ENCODE measurements around the gene ARHGAP25. TPM values are rescaled to one million over a fixed set of nuclear protein-coding genes. Genes with fewer than 3 reads are reported as not detected.

The ARHGAP25 gene
- total and polyA plus RNA-seq, 10 of the 15 experiments (the other 5 are each of a cell fraction or from before 2014, with no cell fraction given) = 0.15 to 1.0 (median 0.46) TPM

DNA sequence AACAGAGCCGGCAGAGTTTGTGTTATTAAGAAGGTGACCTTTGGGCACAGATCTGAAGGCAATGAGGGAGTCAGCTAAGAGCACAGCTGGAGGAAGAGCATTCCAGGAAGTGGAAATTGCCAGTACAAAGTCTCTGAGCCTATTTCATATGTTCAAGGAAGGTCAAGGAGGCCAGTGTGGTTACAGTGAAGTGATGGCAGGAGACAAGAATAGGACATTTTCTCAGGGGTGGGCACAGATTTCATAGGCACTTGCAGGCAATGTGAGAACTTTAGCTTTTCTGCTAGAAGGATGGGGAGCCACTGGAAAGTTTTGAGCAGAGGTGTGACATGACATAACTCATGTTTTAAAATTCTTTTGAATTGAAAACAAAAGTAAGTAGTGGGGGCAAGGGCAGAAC lies 50.3 kb downstream of the ARHGAP25 start (continued):
- no peak for TF ChIP-seq E4F1 (IDR thresholded peaks at IDR 0.05; ENCODE audit: borderline replicate concordance, partially characterized antibody)
- no peak for TF ChIP-seq TCF12 (IDR thresholded peaks at IDR 0.05; ENCODE audit: low read depth, low read length)
- TF ChIP-seq PBX3 (IDR thresholded peaks at IDR 0.05; ENCODE audit: insufficient replicate concordance, low read depth, low read length) = no peak

DNA sequence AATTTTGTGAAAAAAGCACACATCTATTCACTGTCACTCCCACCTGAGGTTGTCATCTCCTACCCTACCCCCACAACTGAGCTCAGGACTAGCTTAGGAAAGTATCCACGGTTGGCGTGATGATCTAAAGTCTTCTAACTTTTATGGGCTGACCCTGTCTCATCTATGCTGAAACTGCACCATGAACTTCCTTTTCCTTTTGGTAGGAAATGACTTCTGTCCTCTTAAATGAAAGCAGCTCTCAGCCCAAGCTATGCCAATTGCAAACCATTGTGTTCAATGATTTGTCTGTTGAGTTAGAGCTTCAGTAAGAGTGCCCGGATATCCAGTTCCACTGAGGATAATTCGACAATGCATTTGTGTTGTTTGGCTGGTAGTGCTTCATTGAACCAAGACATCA lies 52.7 kb downstream of the ARHGAP25 start:
- no peaks in the 10 kb centered on the region for H3K36me3 ChIP-seq (ENCODE audit: control insufficient read depth in 2 of 2, insufficient read depth in 2 of 2, low read length in 1 of 2)
- H3K4me3 ChIP-seq = no peak overlapping the region
- ATAC-seq = no peak
- POLR2A ChIA-PET = no interaction called here
- CTCF ChIA-PET = interaction anchor here (2.6 kb wide), 1 partner anchor 11 kb away, joined by 6 read pairs; no protein-coding TSS in a partner anchor
- H3K27ac ChIP-seq (ENCODE audit: control insufficient read depth, insufficient read depth) = no peak overlapping the region
- 58% methylated on average over 4 of the region's 4 CpGs for WGBS (ENCODE audit: insufficient coverage, insufficient replicate concordance, low lambda C conversion rate, missing lambda C conversion rate)
- no peak for FAIRE-seq
- H3K9ac ChIP-seq (ENCODE audit: control insufficient read depth, insufficient read depth, low read length) = no peak overlapping the region
- RAD21 ChIA-PET (ENCODE audit: unreplicated experiment) = no interaction called here
- no peak overlapping the region for H3K4me2 ChIP-seq (ENCODE audit: control insufficient read depth, insufficient read depth)
- BruUV-seq (replicated peaks) = no TSS peak
- H3K79me2 ChIP-seq (ENCODE audit: control insufficient read depth, insufficient read depth, low read length) = no peaks in the 10 kb centered on the region
- peaks cover 6 to 7% of the 10 kb centered on the region in 2 experiments for H3K27me3 ChIP-seq (replicated peaks in 1 of 2; ENCODE audit: control insufficient read depth in 2 of 2, insufficient read depth in 2 of 2, low read length in 1 of 2)
- H3K9me3 ChIP-seq (replicated peaks; ENCODE audit: control insufficient read depth, insufficient read depth, low read length) = peaks cover 3% of the 10 kb centered on the region; the same call in 2 of the 3 replicates
- H2AFZ ChIP-seq (ENCODE audit: control insufficient read depth, low read depth, low read length) = no peak overlapping the region
- in situ Hi-C loops (cut with MboI) = no loop called here
- intact Hi-C loops (cut with micrococcal nuclease; ENCODE audit: unreplicated experiment) = no loop called here
- H4K20me1 ChIP-seq (ENCODE audit: control insufficient read depth, insufficient read depth) = no peaks in the 10 kb centered on the region
- SMC1A ChIA-PET (ENCODE audit: uncharacterized antibody, unreplicated experiment) = interaction anchor here (1.3 kb wide), 2 partner anchors 36 to 58 kb away, joined by 3 to 4 read pairs; no protein-coding TSS in a partner anchor
- DNase-seq (ENCODE audit: low read depth, low spot score) = no peak
- peaks cover 11% of the 10 kb centered on the region for H3K4me1 ChIP-seq (ENCODE audit: control insufficient read depth, insufficient read depth, low read length)
- TF ChIP-seq HDAC2 (IDR thresholded peaks at IDR 0.05) = no peak
- no peak for TF ChIP-seq PBX3 (IDR thresholded peaks at IDR 0.05; ENCODE audit: insufficient replicate concordance, low read depth, low read length)
- TF ChIP-seq EGR1 (IDR thresholded peaks at IDR 0.05; ENCODE audit: borderline replicate concordance in 1 of 2, low read depth in 2 of 2, low read length in 2 of 2) = no peak
- no peak for TF ChIP-seq NR2C1 (IDR thresholded peaks at IDR 0.05)
- no peak for TF ChIP-seq RCOR1 (conservative IDR thresholded peaks at IDR 0.05; ENCODE audit: low read depth, low read length)
- TF ChIP-seq MYC (IDR thresholded peaks at IDR 0.05; ENCODE audit: insufficient read depth, insufficient read length, insufficient replicate concordance, low read length, severe bottlenecking) = no peak
- TF ChIP-seq LARP7 (IDR thresholded peaks at IDR 0.05) = no peak
- TF ChIP-seq, protein P1, sequence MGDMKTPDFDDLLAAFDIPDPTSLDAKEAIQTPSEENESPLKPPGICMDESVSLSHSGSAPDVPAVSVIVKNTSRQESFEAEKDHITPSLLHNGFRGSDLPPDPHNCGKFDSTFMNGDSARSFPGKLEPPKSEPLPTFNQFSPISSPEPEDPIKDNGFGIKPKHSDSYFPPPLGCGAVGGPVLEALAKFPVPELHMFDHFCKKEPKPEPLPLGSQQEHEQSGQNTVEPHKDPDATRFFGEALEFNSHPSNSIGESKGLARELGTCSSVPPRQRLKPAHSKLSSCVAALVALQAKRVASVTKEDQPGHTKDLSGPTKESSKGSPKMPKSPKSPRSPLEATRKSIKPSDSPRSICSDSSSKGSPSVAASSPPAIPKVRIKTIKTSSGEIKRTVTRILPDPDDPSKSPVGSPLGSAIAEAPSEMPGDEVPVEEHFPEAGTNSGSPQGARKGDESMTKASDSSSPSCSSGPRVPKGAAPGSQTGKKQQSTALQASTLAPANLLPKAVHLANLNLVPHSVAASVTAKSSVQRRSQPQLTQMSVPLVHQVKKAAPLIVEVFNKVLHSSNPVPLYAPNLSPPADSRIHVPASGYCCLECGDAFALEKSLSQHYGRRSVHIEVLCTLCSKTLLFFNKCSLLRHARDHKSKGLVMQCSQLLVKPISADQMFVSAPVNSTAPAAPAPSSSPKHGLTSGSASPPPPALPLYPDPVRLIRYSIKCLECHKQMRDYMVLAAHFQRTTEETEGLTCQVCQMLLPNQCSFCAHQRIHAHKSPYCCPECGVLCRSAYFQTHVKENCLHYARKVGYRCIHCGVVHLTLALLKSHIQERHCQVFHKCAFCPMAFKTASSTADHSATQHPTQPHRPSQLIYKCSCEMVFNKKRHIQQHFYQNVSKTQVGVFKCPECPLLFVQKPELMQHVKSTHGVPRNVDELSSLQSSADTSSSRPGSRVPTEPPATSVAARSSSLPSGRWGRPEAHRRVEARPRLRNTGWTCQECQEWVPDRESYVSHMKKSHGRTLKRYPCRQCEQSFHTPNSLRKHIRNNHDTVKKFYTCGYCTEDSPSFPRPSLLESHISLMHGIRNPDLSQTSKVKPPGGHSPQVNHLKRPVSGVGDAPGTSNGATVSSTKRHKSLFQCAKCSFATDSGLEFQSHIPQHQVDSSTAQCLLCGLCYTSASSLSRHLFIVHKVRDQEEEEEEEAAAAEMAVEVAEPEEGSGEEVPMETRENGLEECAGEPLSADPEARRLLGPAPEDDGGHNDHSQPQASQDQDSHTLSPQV (IDR thresholded peaks at IDR 0.05) = no peak
- TF ChIP-seq FOXM1 (IDR thresholded peaks at IDR 0.05; ENCODE audit: low read depth, low read length) = no peak

Data from GM12878 (cell line).